IPS-18a (cell line): ENCODE measurements around the gene AP1G2.

ENCODE experiments used
- H3K27ac ChIP-seq: one replicate; pipeline ENCODE4 v1.5.1; 2013; ENCODE audit warnings: low read length
- H3K27me3 ChIP-seq: one replicate; pipeline ENCODE4 v1.6.1; 2013; ENCODE audit warnings: mild to moderate bottlenecking, low read length; ENCODE audit not compliant: control insufficient read depth, insufficient read depth
- H3K36me3 ChIP-seq: one replicate; pipeline ENCODE4 v1.6.1; 2013; ENCODE audit warnings: low read depth, low read length; ENCODE audit not compliant: control insufficient read depth
- H3K4me1 ChIP-seq: one replicate; pipeline ENCODE4 v1.6.1; 2013; ENCODE audit warnings: low read depth, low read length; ENCODE audit not compliant: control insufficient read depth
- H3K4me3 ChIP-seq: one replicate; pipeline ENCODE4 v1.5.1; 2013; ENCODE audit warnings: low read length
- H3K9ac ChIP-seq: one replicate; pipeline ENCODE4 v1.6.1; 2013; ENCODE audit warnings: mild to moderate bottlenecking, low read length, moderate library complexity
- H3K9me3 ChIP-seq: one replicate; pipeline ENCODE4 v1.6.1; 2013; ENCODE audit warnings: low read depth, low read length; ENCODE audit not compliant: control insufficient read depth

AP1G2 gene

GRCh38 chr14:23558346-23559009 lies 9.1 kb downstream of the AP1G2 start:
- Histone ChIP-seq H3K36me3 (peaks cover 21% of the 10 kb centered on the region), H3K4me1 (peaks cover 4% of the 10 kb centered on the region), H3K27me3 (no peaks in the 10 kb centered on the region), H3K9me3 (no peaks in the 10 kb centered on the region), H3K27ac (no peak overlapping the region), H3K9ac (no peak overlapping the region), H3K4me3 (no peak overlapping the region)

GRCh38 chr14:23557946-23558345 lies 9.6 kb downstream of the AP1G2 start:
- Histone ChIP-seq H3K4me1 (peaks cover 4% of the 10 kb centered on the region), H3K27ac (no peak overlapping the region), H3K27me3 (no peaks in the 10 kb centered on the region), H3K9me3 (no peaks in the 10 kb centered on the region), H3K9ac (no peak overlapping the region), H3K4me3 (no peak overlapping the region), H3K36me3 (peaks cover 21% of the 10 kb centered on the region)

- no peak overlapping the region for H3K9ac ChIP-seq
- H3K27ac ChIP-seq = no peak overlapping the region
- H3K36me3 ChIP-seq = peaks cover 21% of the 10 kb centered on the region
- no peaks in the 10 kb centered on the region for H3K9me3 ChIP-seq
- H3K4me3 ChIP-seq = peak overlapping the region; percentile 74
- H3K27me3 ChIP-seq = no peaks in the 10 kb centered on the region
- H3K4me1 ChIP-seq = peaks cover 4% of the 10 kb centered on the region
These were observed 10.1 kb downstream of the AP1G2 start for GRCh38 chr14:23557521-23557920.

- Histone ChIP-seq H3K4me1 (peaks cover 7% of the 10 kb centered on the region), H3K9me3 (no peaks in the 10 kb centered on the region), H3K9ac (peak overlapping the region; percentile 74), H3K27ac (no peak overlapping the region), H3K36me3 (peaks cover 17% of the 10 kb centered on the region), H3K4me3 (peak overlapping the region; percentile 74), H3K27me3 (no peaks in the 10 kb centered on the region)
These were observed 10.7 kb downstream of the AP1G2 start for GRCh38 chr14:23556700-23557440.

GRCh38 chr14:23555882-23556699 lies 11.5 kb downstream of the AP1G2 start, which contains the start of gene THTPA:
Gene THTPA (plus strand): TSS chr14:23556271. CDS start chr14:23556758, 487 bp downstream.
- no peaks in the 10 kb centered on the region for H3K27me3 ChIP-seq
- H3K4me3 ChIP-seq = peak within 1 kb of the TSS; percentile 74
- no peaks in the 10 kb centered on the region for H3K9me3 ChIP-seq
- peaks cover 14% of the 10 kb centered on the region for H3K36me3 ChIP-seq
- H3K4me1 ChIP-seq = peaks cover 8% of the 10 kb centered on the region
- H3K27ac ChIP-seq = peak within 1 kb of the TSS; percentile 51
- H3K9ac ChIP-seq = peak within 1 kb of the TSS; percentile 74

- peaks cover 14% of the 10 kb centered on the region for H3K36me3 ChIP-seq
- peak overlapping the region; percentile 74 for H3K9ac ChIP-seq
- peak overlapping the region; percentile 51 for H3K27ac ChIP-seq
- H3K27me3 ChIP-seq = no peaks in the 10 kb centered on the region
- peak overlapping the region; percentile 74 for H3K4me3 ChIP-seq
- peaks cover 8% of the 10 kb centered on the region for H3K4me1 ChIP-seq
- H3K9me3 ChIP-seq = no peaks in the 10 kb centered on the region
These were observed 12.1 kb downstream of the AP1G2 start for GRCh38 chr14:23555533-23555881.

GRCh38 chr14:23551266-23552028 lies 16.1 kb downstream of the AP1G2 start, which contains the start of gene ZFHX2:
Gene ZFHX2 (minus strand): TSS chr14:23551765. CDS start chr14:23535325, 16,440 bp downstream.
- H3K27me3 ChIP-seq = no peaks in the 10 kb centered on the region
- peak within 1 kb of the TSS; percentile 74 for H3K27ac ChIP-seq
- peaks cover 44% of the 10 kb centered on the region for H3K4me1 ChIP-seq

GRCh38 chr14:23550812-23551265 lies 16.8 kb downstream of the AP1G2 start:
- H3K4me3 ChIP-seq = peak overlapping the region; percentile 82
- peak overlapping the region; percentile 74 for H3K27ac ChIP-seq
- no peaks in the 10 kb centered on the region for H3K9me3 ChIP-seq
- peaks cover 50% of the 10 kb centered on the region for H3K4me1 ChIP-seq
- H3K9ac ChIP-seq = peak overlapping the region; percentile 85
- H3K36me3 ChIP-seq = no peaks in the 10 kb centered on the region
- no peaks in the 10 kb centered on the region for H3K27me3 ChIP-seq

More at GRCh38 chr14:23551266-23552028, 16.1 kb downstream of the AP1G2 start, which contains the start of gene ZFHX2:
- Histone ChIP-seq H3K4me3 (peak within 1 kb of the TSS; percentile 82), H3K9ac (peak within 1 kb of the TSS; percentile 85), H3K36me3 (no peaks in the 10 kb centered on the region), H3K9me3 (no peaks in the 10 kb centered on the region)

GRCh38 chr14:23550131-23550811 lies 17.3 kb downstream of the AP1G2 start:
- H3K9me3 ChIP-seq = no peaks in the 10 kb centered on the region
- peak overlapping the region; percentile 85 for H3K9ac ChIP-seq
- H3K36me3 ChIP-seq = no peaks in the 10 kb centered on the region
- peaks cover 56% of the 10 kb centered on the region for H3K4me1 ChIP-seq
- no peak overlapping the region for H3K27ac ChIP-seq
- H3K27me3 ChIP-seq = no peaks in the 10 kb centered on the region
- H3K4me3 ChIP-seq = peak overlapping the region; percentile 82
